IMR-90 (cell line): ENCODE data around the gene PLEKHG5. TPM values are rescaled to one million over a fixed set of nuclear protein-coding genes. Genes with fewer than 3 reads are reported as not detected.

Experiments
- ATAC-seq: fragments of 200-7000 bp; cut with Tn5 transposase; 2 replicates; pipeline ENCODE4 v1.9.1; 2020; ENCODE audit warnings: low read depth, mild to moderate bottlenecking, moderate library complexity
- BruUV-seq: library from RNA; stranded (reverse); fragments of 400-500 nt; replicated peaks from 2 replicates; lab custom pipeline; 2021; lab: Mats Ljungman, UMichigan
- CTCF ChIA-PET: fragments of 300-600 bp; formaldehyde crosslinking; extraction: SDS; loops from one replicate; lab custom pipeline; 2021; ENCODE audit warnings: antibody characterized with exemption; lab: Yijun Ruan, JAX
- POLR2A ChIA-PET: fragments of 300-600 bp; sonication (Branson Sonifier 250); formaldehyde crosslinking; loops from one replicate; lab custom pipeline; 2022; ENCODE audit warnings: antibody characterized with exemption; ENCODE audit not compliant: unreplicated experiment; lab: Charles Lee
- DNase-seq: peaks from one replicate; pipeline ENCODE4 v3.0.0; 2013
- H2AFZ ChIP-seq: replicated peaks from 2 replicates; pipeline ENCODE3; 2013; ENCODE audit warnings: low read length, mild to moderate bottlenecking; ENCODE audit not compliant: poor library complexity
- H2AK5ac ChIP-seq: 2 replicates; pipeline ENCODE4 v1.6.1; 2013; ENCODE audit warnings: low read depth, low read length, inconsistent platforms
- H2AK9ac ChIP-seq: replicated peaks from 2 replicates; pipeline ENCODE3; 2013; ENCODE audit warnings: mild to moderate bottlenecking, low read depth, low read length, moderate library complexity; ENCODE audit not compliant: poor library complexity
- H2BK120ac ChIP-seq: 2 replicates; pipeline ENCODE4 v1.6.1; 2013; ENCODE audit warnings: low read depth, low read length, inconsistent platforms
- H2BK15ac ChIP-seq: 3 replicates; pipeline ENCODE4 v1.6.1; 2013; ENCODE audit warnings: low read depth, low read length, inconsistent platforms
- H2BK20ac ChIP-seq: 2 replicates; pipeline ENCODE4 v1.6.1; 2013; ENCODE audit warnings: low read depth, mild to moderate bottlenecking, inconsistent platforms, low read length, moderate library complexity
- H2BK5ac ChIP-seq: 2 replicates; pipeline ENCODE4 v1.6.1; 2013; ENCODE audit warnings: mild to moderate bottlenecking, low read depth, low read length, inconsistent platforms; ENCODE audit not compliant: poor library complexity, severe bottlenecking
- H3K14ac ChIP-seq: replicated peaks from 2 replicates; pipeline ENCODE4 v1.6.1; 2013; ENCODE audit warnings: low read depth, low read length, inconsistent platforms
- H3K18ac ChIP-seq: 2 replicates; pipeline ENCODE4 v1.6.1; 2013; ENCODE audit warnings: low read depth, low read length, control low read depth
- H3K23ac ChIP-seq: 2 replicates; pipeline ENCODE4 v1.6.1; 2013; ENCODE audit warnings: low read depth, low read length, inconsistent platforms
- H3K27ac ChIP-seq: 2 replicates; pipeline ENCODE4 v1.5.1; 2013; ENCODE audit warnings: mild to moderate bottlenecking, control low read depth, low read length; ENCODE audit not compliant: insufficient read depth
- H3K27me3 ChIP-seq: 2 replicates; pipeline ENCODE4 v1.6.1; 2013; ENCODE audit warnings: low read length; ENCODE audit not compliant: control insufficient read depth, insufficient read depth
- H3K36me3 ChIP-seq: 2 replicates; pipeline ENCODE4 v1.6.1; 2013; ENCODE audit warnings: low read length, mixed read lengths; ENCODE audit not compliant: control insufficient read depth, insufficient read depth
- H3K4ac ChIP-seq: 2 replicates; pipeline ENCODE4 v1.6.1; 2013; ENCODE audit warnings: low read depth, low read length, inconsistent platforms
- H3K4me1 ChIP-seq: 2 replicates; pipeline ENCODE4 v1.6.1; 2013; ENCODE audit warnings: low read length, mixed read lengths; ENCODE audit not compliant: control insufficient read depth, insufficient read depth
- H3K4me2 ChIP-seq: 2 replicates; pipeline ENCODE4 v1.6.1; 2013; ENCODE audit warnings: low read depth, mild to moderate bottlenecking, control low read depth, low read length, moderate library complexity
- H3K4me3 ChIP-seq: 2 replicates; pipeline ENCODE4 v1.5.1; 2013; ENCODE audit warnings: low read depth, mild to moderate bottlenecking, control low read depth, low read length, moderate library complexity; ENCODE audit not compliant: insufficient read depth
- H3K56ac ChIP-seq: 2 replicates; pipeline ENCODE4 v1.6.1; 2013; ENCODE audit warnings: low read length, inconsistent platforms; ENCODE audit not compliant: insufficient read depth; ENCODE audit errors: extremely low read depth
- H3K79me1 ChIP-seq, 2 experiments: 2 replicates each; pipeline ENCODE4 v1.6.1; 2013; ENCODE audit warnings: low read length in 2 of 2, inconsistent platforms in 1 of 2, low read depth in 1 of 2
- H3K9ac ChIP-seq: 2 replicates; pipeline ENCODE4 v1.6.1; 2013; ENCODE audit warnings: low read depth, low read length, control low read depth
- H3K9me1 ChIP-seq: 2 replicates; pipeline ENCODE4 v1.6.1; 2013; ENCODE audit warnings: low read length, inconsistent platforms; ENCODE audit not compliant: insufficient read depth
- H3K9me3 ChIP-seq: 2 replicates; pipeline ENCODE4 v1.6.1; 2013; ENCODE audit warnings: low read length; ENCODE audit not compliant: control insufficient read depth, insufficient read depth
- H4K20me1 ChIP-seq: 2 replicates; pipeline ENCODE4 v1.6.1; 2013; ENCODE audit warnings: low read length, inconsistent platforms; ENCODE audit not compliant: insufficient read depth
- H4K5ac ChIP-seq: 2 replicates; pipeline ENCODE4 v1.6.1; 2013; ENCODE audit warnings: mild to moderate bottlenecking, low read depth, low read length, control low read depth
- H4K8ac ChIP-seq, 2 experiments: 2 replicates each; pipeline ENCODE4 v1.6.1; 2013; ENCODE audit warnings: low read depth in 2 of 2, low read length in 2 of 2, control low read depth in 1 of 2, inconsistent platforms in 1 of 2
- H4K91ac ChIP-seq: 2 replicates; pipeline ENCODE4 v1.6.1; 2013; ENCODE audit warnings: low read depth, low read length, inconsistent platforms; ENCODE audit not compliant: insufficient read depth
- BHLHE40 ChIP-seq: fragments of 150-350 bp; IDR thresholded peaks from 2 replicates; pipeline ENCODE4 v1.6.1; 2016; ENCODE audit warnings: mild to moderate bottlenecking, low read depth, low read length
- CEBPB ChIP-seq: IDR thresholded peaks from 2 replicates; pipeline ENCODE4 v1.6.1; 2012; ENCODE audit warnings: low read depth, low read length, improper control_type of control experiment
- CHD1 ChIP-seq: IDR thresholded peaks from 2 replicates; pipeline ENCODE4 v1.6.1; 2012; ENCODE audit warnings: low read depth, low read length, improper control_type of control experiment
- FOS ChIP-seq: fragments of 150-350 bp; IDR thresholded peaks from 2 replicates; pipeline ENCODE4 v1.6.1; 2016; ENCODE audit warnings: low read depth, low read length
- MAFK ChIP-seq: IDR thresholded peaks from 2 replicates; pipeline ENCODE4 v1.6.1; 2012; ENCODE audit warnings: low read depth, low read length, improper control_type of control experiment
- MXI1 ChIP-seq: IDR thresholded peaks from 2 replicates; pipeline ENCODE4 v1.6.1; 2012; ENCODE audit warnings: low read depth, mild to moderate bottlenecking, low read length, moderate library complexity, borderline replicate concordance
- NFE2L2 ChIP-seq: fragments of 150-350 bp; IDR thresholded peaks from 2 replicates; pipeline ENCODE4 v1.6.1; 2016; ENCODE audit warnings: low read depth, mild to moderate bottlenecking, low read length
- POLR2A ChIP-seq: IDR thresholded peaks from 2 replicates; pipeline ENCODE4 v1.6.1; 2012; ENCODE audit warnings: mild to moderate bottlenecking, low read depth, low read length
- RAD21 ChIP-seq: IDR thresholded peaks from 2 replicates; pipeline ENCODE4 v1.6.1; 2012; ENCODE audit warnings: low read length, improper control_type of control experiment
- RCOR1 ChIP-seq: IDR thresholded peaks from 2 replicates; pipeline ENCODE4 v1.6.1; 2012; ENCODE audit warnings: mild to moderate bottlenecking, low read length, improper control_type of control experiment; ENCODE audit not compliant: insufficient replicate concordance
- RFX5 ChIP-seq: IDR thresholded peaks from 2 replicates; pipeline ENCODE4 v1.8.0; 2012; ENCODE audit warnings: low read depth, mild to moderate bottlenecking, low read length, moderate library complexity
- SMC3 ChIP-seq: fragments of 150-350 bp; IDR thresholded peaks from 2 replicates; pipeline ENCODE4 v1.6.1; 2016; ENCODE audit warnings: low read depth, mild to moderate bottlenecking, antibody characterized with exemption, low read length, moderate library complexity
- WGBS, 2 experiments: methylation state at CpG; one replicate each; pipeline versions ENCODE4 v1.1.5 to v1.1.7; 2013; ENCODE audit warnings: missing lambda C conversion rate in 2 of 2; ENCODE audit not compliant: insufficient read length in 1 of 2; ENCODE audit errors: extremely low coverage in 2 of 2; 5-methylcytosine and 5-hydroxymethylcytosine counted together
- dilution Hi-C: fragments of 300-500 bp; cut with HindIII; formaldehyde crosslinking; loops from one replicate; pipeline ENCODE4 v1.14.3; 2018; ENCODE audit warnings: low sequenced_read_pairs; ENCODE audit not compliant: unreplicated experiment
- in situ Hi-C: fragments of 300-500 bp; cut with MboI; formaldehyde crosslinking; loops from 3 replicates; pipeline ENCODE4 v1.14.3; 2019; ENCODE audit warnings: low sequenced_read_pairs, inconsistent platforms, mixed read lengths
- intact Hi-C: fragments of 100-400 bp; cut with micrococcal nuclease; formaldehyde crosslinking; loops from 2 replicates; pipeline ENCODE4 v1.10.0; 2022
- polyA plus RNA-seq, 3 experiments: library from polyadenylated mRNA; depleted of rRNA; stranded (reverse); fragments of >200 nt; gene quantifications; 2 replicates each; pipeline ENCODE4 v1.2.3, GENCODE V29; 2012; ENCODE audit warnings: low replicate concordance in 1 of 3
- total RNA-seq: library from RNA; depleted of rRNA; stranded (reverse); fragments of >200 nt; gene quantifications from 2 replicates; pipeline ENCODE4 v1.2.3, GENCODE V29; 2012
- TF ChIP-seq, protein P1 (sequence below): fragments of 150-350 bp; IDR thresholded peaks from 2 replicates; pipeline ENCODE4 v1.6.1; 2016; ENCODE audit warnings: low read depth, mild to moderate bottlenecking, low read length, moderate library complexity, borderline replicate concordance
- TF ChIP-seq, protein P2 (sequence below): conservative IDR thresholded peaks from 2 replicates; pipeline ENCODE4 v1.5.1; 2012; ENCODE audit warnings: mild to moderate bottlenecking, low read depth, low read length, improper control_type of control experiment
- TF ChIP-seq, protein P3 (sequence below): fragments of 150-350 bp; IDR thresholded peaks from 2 replicates; pipeline ENCODE4 v1.6.1; 2017; ENCODE audit warnings: mild to moderate bottlenecking, antibody characterized with exemption, low read length, low read depth

Gene PLEKHG5
- total and polyA plus RNA-seq, 2 of the 4 experiments (the other 2 are of a cell fraction): 4.8 to 11.6 TPM

DNA sequence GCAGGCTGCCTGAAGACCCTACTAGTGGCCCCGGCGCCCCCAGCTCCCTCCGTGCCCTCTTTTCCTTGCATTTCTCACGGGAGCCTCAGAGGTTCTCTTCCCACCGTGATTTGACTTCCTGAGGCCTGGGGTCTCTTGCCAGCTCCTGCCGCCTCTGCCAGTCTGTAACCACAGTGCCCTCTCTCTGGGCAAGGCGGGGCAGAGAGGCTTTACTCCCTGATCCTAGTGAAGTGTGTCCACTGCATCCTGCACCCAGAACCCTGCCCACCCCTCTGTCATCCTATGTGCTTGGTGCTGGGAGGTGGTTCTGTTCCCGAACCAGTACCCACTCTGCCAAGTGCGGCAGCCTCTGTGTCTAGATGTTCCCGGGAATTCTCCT is 64.5 kb downstream of the PLEKHG5 start:
- Histone ChIP-seq H3K56ac (no peak overlapping the region), H3K79me1 (no peaks in the 10 kb centered on the region), H4K91ac (no peak overlapping the region), H2AFZ (no peak overlapping the region), H2BK20ac (no peak overlapping the region), H2BK5ac (no peak overlapping the region), H3K18ac (no peak overlapping the region), H3K9me3 (no peaks in the 10 kb centered on the region), H2BK15ac (no peak overlapping the region), H4K5ac (no peak overlapping the region), H3K9me1 (no peaks in the 10 kb centered on the region), H2AK9ac (no peak overlapping the region), H4K8ac (no peak overlapping the region), H3K27me3 (peaks cover 80% of the 10 kb centered on the region), H3K27ac (no peak overlapping the region), H3K23ac (no peak overlapping the region), H3K36me3 (no peaks in the 10 kb centered on the region), H2AK5ac (no peak overlapping the region), H3K4ac (no peak overlapping the region), H2BK120ac (no peak overlapping the region), H3K9ac (no peak overlapping the region), H3K14ac (no peak overlapping the region), H3K4me3 (no peak overlapping the region), H3K4me1 (peaks cover 3% of the 10 kb centered on the region; the same call in 1 of the 2 replicates), H4K20me1 (peaks cover 11% of the 10 kb centered on the region; the same call in 1 of the 2 replicates), H3K4me2 (no peak overlapping the region)
- no peak for ATAC-seq
- no peak for DNase-seq
- POLR2A ChIA-PET: no interaction called here
- dilution Hi-C loops: no loop called here
- BruUV-seq: no TSS peak
- TF ChIP-seq CEBPB: no peak
- no peak for TF ChIP-seq SMC3
- TF ChIP-seq, protein P1, sequence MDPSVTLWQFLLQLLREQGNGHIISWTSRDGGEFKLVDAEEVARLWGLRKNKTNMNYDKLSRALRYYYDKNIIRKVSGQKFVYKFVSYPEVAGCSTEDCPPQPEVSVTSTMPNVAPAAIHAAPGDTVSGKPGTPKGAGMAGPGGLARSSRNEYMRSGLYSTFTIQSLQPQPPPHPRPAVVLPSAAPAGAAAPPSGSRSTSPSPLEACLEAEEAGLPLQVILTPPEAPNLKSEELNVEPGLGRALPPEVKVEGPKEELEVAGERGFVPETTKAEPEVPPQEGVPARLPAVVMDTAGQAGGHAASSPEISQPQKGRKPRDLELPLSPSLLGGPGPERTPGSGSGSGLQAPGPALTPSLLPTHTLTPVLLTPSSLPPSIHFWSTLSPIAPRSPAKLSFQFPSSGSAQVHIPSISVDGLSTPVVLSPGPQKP: no peak
- no peak for TF ChIP-seq CHD1
- no peak for TF ChIP-seq RCOR1
- no peak for TF ChIP-seq FOS
- no peak for TF ChIP-seq POLR2A
- no peak for TF ChIP-seq BHLHE40
- no peak for TF ChIP-seq RAD21
- TF ChIP-seq, protein P2, sequence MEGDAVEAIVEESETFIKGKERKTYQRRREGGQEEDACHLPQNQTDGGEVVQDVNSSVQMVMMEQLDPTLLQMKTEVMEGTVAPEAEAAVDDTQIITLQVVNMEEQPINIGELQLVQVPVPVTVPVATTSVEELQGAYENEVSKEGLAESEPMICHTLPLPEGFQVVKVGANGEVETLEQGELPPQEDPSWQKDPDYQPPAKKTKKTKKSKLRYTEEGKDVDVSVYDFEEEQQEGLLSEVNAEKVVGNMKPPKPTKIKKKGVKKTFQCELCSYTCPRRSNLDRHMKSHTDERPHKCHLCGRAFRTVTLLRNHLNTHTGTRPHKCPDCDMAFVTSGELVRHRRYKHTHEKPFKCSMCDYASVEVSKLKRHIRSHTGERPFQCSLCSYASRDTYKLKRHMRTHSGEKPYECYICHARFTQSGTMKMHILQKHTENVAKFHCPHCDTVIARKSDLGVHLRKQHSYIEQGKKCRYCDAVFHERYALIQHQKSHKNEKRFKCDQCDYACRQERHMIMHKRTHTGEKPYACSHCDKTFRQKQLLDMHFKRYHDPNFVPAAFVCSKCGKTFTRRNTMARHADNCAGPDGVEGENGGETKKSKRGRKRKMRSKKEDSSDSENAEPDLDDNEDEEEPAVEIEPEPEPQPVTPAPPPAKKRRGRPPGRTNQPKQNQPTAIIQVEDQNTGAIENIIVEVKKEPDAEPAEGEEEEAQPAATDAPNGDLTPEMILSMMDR: no peak
- TF ChIP-seq, protein P3, sequence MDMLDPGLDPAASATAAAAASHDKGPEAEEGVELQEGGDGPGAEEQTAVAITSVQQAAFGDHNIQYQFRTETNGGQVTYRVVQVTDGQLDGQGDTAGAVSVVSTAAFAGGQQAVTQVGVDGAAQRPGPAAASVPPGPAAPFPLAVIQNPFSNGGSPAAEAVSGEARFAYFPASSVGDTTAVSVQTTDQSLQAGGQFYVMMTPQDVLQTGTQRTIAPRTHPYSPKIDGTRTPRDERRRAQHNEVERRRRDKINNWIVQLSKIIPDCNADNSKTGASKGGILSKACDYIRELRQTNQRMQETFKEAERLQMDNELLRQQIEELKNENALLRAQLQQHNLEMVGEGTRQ: no peak
- no peak for TF ChIP-seq MXI1
- no peak for TF ChIP-seq RFX5
- TF ChIP-seq NFE2L2: no peak
- no peak for TF ChIP-seq MAFK
- intact Hi-C loops: no loop called here
- 79% methylated on average over 5 of the region's 10 CpGs; no CpG with 5 or more reads in 1 of the 2 experiments for WGBS, 2 experiments
- in situ Hi-C loops: no loop called here
- CTCF ChIA-PET: no interaction called here
